Measurements from ENCODE around the gene DHDDS. TPM values are rescaled to one million over a fixed set of nuclear protein-coding genes. Genes with fewer than 3 reads are reported as not detected.
A peak's percentile ranks its signal among the peaks of the same experiment; 100 is the strongest.
"Not testable (repeated sequence)": the region's sequence is repeated elsewhere in the genome, so short reads cannot be mapped to it uniquely, and the experiment has no call there.

The DHDDS gene, protein sequence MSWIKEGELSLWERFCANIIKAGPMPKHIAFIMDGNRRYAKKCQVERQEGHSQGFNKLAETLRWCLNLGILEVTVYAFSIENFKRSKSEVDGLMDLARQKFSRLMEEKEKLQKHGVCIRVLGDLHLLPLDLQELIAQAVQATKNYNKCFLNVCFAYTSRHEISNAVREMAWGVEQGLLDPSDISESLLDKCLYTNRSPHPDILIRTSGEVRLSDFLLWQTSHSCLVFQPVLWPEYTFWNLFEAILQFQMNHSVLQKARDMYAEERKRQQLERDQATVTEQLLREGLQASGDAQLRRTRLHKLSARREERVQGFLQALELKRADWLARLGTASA
- total RNA-seq, result 37.2 TPM
- long read RNA-seq, partial matches to known transcripts, result 4 of 24 reads
- long read RNA-seq, other reads (novel, unspliced or antisense), result 12 of 24 reads

DNA sequence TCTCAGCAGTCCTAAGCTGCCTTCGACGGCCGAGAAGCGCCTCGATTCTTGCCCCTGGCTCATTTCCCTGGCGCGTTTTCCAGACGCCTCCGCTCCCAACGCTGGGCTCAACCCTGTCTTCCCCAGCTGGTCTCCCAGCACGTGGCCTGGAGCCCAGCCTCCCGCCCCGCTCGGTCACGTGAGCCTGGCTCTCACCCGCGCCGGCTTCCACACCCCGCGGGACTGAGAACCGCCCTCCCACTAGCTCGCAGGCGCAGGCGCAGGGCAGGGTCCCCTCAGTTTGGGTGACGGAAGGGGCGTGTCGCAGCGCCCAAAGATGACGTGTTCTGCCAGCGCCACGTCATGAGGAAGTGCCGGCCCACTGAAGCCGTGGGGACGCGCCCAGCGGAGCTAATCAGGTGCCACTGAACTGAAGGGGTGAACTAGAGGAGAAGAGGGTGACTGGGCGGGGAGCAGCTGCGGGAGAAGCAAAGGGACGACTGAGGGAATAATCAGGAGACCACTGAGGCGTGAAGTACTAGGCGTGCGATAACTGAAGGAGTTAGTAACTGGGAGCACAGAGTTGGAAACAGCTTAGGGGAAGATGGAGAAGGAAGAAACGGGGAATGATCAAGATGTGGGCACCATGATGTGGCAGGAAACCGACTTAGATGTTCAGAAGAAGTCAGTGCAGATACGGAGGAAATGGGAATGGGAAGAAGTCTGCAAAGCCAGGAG, at the start of gene DHDDS:
DHDDS (plus strand) TSS at position 343 of the 717 bp plus-strand sequence. CDS start 625 bp downstream, outside the sequence.
- intact Hi-C loops (cut with DNase I), result no loop called here
- no peaks in the 10 kb centered on the region for H3K27me3 ChIP-seq (ENCODE audit: low read depth)
- H3K4me3 ChIP-seq, result peak within 1 kb of the TSS; percentile 80
- H3K27ac ChIP-seq, result peak within 1 kb of the TSS; percentile 80
- H3K36me3 ChIP-seq, result peaks cover 36% of the 10 kb centered on the region
- peaks cover 20% of the 10 kb centered on the region for H3K4me1 ChIP-seq
- peak; percentile 98 for DNase-seq
- TF ChIP-seq, protein P1, sequence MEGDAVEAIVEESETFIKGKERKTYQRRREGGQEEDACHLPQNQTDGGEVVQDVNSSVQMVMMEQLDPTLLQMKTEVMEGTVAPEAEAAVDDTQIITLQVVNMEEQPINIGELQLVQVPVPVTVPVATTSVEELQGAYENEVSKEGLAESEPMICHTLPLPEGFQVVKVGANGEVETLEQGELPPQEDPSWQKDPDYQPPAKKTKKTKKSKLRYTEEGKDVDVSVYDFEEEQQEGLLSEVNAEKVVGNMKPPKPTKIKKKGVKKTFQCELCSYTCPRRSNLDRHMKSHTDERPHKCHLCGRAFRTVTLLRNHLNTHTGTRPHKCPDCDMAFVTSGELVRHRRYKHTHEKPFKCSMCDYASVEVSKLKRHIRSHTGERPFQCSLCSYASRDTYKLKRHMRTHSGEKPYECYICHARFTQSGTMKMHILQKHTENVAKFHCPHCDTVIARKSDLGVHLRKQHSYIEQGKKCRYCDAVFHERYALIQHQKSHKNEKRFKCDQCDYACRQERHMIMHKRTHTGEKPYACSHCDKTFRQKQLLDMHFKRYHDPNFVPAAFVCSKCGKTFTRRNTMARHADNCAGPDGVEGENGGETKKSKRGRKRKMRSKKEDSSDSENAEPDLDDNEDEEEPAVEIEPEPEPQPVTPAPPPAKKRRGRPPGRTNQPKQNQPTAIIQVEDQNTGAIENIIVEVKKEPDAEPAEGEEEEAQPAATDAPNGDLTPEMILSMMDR (IDR thresholded peaks at IDR 0.05), result no peak
- peak; percentile 100 for ATAC-seq
- H3K9me3 ChIP-seq, result no peaks in the 10 kb centered on the region

DNA sequence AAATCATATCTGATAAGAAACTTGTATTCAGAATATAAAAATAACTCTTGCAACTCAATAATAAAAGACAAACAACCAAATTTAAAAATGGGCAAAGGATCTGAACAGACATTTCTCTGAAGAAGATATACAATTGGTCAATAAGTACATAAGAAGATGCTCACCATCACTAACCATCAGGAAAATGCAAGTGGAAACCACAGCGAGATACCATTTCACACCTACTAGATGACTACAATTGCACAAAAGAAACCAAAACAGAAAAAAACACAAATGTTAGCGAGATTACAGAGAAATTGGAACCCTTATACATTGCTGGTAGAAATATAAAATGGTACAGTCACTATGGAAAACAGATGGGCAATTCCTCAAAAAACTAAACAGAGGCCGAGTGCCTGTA, 48.0 kb upstream of the DHDDS start:
- TF ChIP-seq, protein P1 (IDR thresholded peaks at IDR 0.05), result no peak
- no peaks in the 10 kb centered on the region for H3K4me1 ChIP-seq
- H3K27ac ChIP-seq, result no peak overlapping the region
- DNase-seq (no peak), ATAC-seq (no peak)
- H3K27me3 ChIP-seq (ENCODE audit: low read depth), result no peaks in the 10 kb centered on the region
- H3K36me3 ChIP-seq, result no peaks in the 10 kb centered on the region
- no peak overlapping the region for H3K4me3 ChIP-seq
- intact Hi-C loops (cut with DNase I), result no loop called here
- no peaks in the 10 kb centered on the region for H3K9me3 ChIP-seq

DNA sequence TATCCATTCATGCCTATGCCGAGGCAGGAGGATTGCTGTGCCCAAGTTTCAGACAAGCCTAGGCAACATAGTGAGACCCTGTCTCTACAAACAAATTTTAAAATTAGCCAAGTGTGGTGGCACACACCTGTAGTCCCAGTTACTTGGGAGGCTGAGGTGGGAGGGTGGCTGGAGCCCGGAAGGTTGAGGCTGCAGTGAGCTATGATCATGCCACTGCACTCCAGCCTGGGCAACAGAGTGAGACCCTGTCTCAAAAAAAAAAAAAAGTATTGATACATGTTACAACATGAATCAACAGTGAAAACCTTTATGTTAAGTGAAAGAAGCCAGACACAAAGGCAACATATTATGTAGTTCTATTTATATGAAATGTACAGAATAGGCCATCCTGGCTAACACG, 47.1 kb upstream of the DHDDS start:
- H3K27ac ChIP-seq; intact Hi-C loops (cut with DNase I); H3K9me3 ChIP-seq; H3K36me3 ChIP-seq; H3K27me3 ChIP-seq (ENCODE audit: low read depth); DNase-seq; H3K4me1 ChIP-seq; ATAC-seq; H3K4me3 ChIP-seq: not testable (repeated sequence)

DNA sequence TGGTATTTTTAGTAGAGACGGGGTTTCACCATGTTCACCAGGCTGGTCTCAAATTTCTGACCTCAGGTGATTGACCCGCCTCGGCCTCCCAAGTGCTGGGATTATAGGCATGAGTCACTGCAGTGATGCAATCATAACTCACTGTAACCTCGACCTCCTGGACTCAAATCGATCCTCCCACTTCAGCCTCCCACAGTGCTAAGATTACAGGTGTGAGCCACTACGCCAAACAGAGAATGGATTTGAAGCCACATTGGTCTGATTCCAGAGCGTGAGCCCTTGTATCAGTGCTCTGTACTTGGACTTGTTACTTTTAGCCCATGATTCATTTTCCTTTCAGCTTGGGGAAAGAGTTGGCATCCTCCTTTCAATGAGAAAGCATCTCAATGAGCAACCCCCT, 44.7 kb upstream of the DHDDS start:
- Histone ChIP-seq H3K27me3 (ENCODE audit: low read depth) (no peaks in the 10 kb centered on the region), H3K9me3 (no peaks in the 10 kb centered on the region), H3K27ac (no peak overlapping the region), H3K4me3 (no peak overlapping the region), H3K4me1 (no peaks in the 10 kb centered on the region), H3K36me3 (no peaks in the 10 kb centered on the region)
- ATAC-seq (no peak), DNase-seq (no peak)
- TF ChIP-seq, protein P1 (IDR thresholded peaks at IDR 0.05), result no peak
- intact Hi-C loops (cut with DNase I), result no loop called here

DNA sequence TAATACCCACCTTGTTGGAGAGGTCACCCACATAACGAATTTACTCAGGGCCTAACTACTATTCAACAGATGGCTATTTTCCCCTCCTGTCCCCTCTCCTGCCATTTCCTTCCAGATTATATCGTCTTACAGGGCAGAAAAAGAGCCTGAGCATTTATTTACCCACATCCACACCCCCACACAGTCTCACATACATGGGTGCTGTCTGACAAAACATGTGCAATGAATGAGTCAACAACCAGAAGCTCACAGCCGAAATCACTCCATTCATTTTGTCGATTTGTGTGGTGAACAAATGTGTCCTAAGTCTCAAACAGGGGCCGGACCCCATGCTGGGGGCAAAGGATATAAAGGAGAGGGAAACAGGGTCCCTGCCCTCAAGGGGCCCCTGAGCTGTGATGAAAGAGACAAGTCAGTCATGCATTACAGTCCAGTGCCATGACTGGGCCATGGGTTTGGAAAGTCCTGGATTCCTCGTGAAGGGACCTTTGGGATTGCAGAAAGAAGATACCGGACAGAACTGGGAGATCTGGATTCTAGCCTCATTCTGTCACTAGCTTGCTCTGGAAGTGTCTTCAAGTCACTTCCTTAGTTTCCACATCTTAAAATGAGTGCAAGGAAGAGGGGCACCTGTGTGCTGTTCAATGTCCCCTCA, 43.2 kb upstream of the DHDDS start:
- Histone ChIP-seq H3K4me1 (no peaks in the 10 kb centered on the region), H3K36me3 (no peaks in the 10 kb centered on the region), H3K4me3 (no peak overlapping the region), H3K27ac (no peak overlapping the region), H3K9me3 (no peaks in the 10 kb centered on the region), H3K27me3 (ENCODE audit: low read depth) (no peaks in the 10 kb centered on the region)
- intact Hi-C loops (cut with DNase I), result no loop called here
- ATAC-seq (no peak), DNase-seq (no peak)
- TF ChIP-seq, protein P1 (IDR thresholded peaks at IDR 0.05), result no peak
